Tibial nerve (tissue), 4 donors: ENCODE results near the gene MYOM1.

Experiments
- CTCF ChIP-seq, 5 experiments: fragments of 200-600 bp in 3 of 5; fragments of 450-650 bp in 2 of 5; sonication (generic) in 3 of 5; IDR thresholded peaks; one replicate each; pipeline ENCODE4 v1.5.1; 2016 to 2019; ENCODE audit warnings: antibody characterized with exemption in 5 of 5, mild to moderate bottlenecking in 3 of 5, moderate library complexity in 2 of 5
- EP300 ChIP-seq, 2 donors: sonication (generic); formaldehyde crosslinking; IDR thresholded peaks; one replicate each; pipeline ENCODE4 v1.6.1; 2017; ENCODE audit warnings: antibody characterized with exemption in 2 of 2, mild to moderate bottlenecking in 1 of 2

- TF ChIP-seq CTCF (IDR thresholded peaks at IDR 0.05) (no peak), EP300 (IDR thresholded peaks at IDR 0.05) (no peak)
These were observed at the start of gene MYOM1 for GRCh38 chr18:3219631-3220335.
